Right ventricle myocardium superior (tissue), 1 donor: ENCODE measurements around the gene ELL3. TPM values are rescaled to one million over a fixed set of nuclear protein-coding genes. Genes with fewer than 3 reads are reported as not detected.
"Not testable (repeated sequence)": the region's sequence is repeated elsewhere in the genome, so short reads cannot be mapped to it uniquely, and the experiment has no call there.

Experiments
- ATAC-seq: fragments of 200-7000 bp; cut with Tn5 transposase; one replicate; pipeline ENCODE4 v1.9.1; 2020; ENCODE audit warnings: mild to moderate bottlenecking; ENCODE audit not compliant: poor library complexity
- DNase-seq: peaks from one replicate; pipeline ENCODE4 v3.0.0-alpha.2; 2020
- intact Hi-C: fragments of 100-400 bp; cut with DNase I; formaldehyde crosslinking; loops from one replicate; pipeline ENCODE4 v1.11.2; 2022
- microRNA-seq: library from miRNA; unstranded; fragments of <30 nt; microRNA quantifications from one replicate; pipeline ENCODE4 v1.2.0, GENCODE V29; 2020
- total RNA-seq: library from RNA; stranded (reverse); fragmentation: NEBNext Ultra II Directional; extraction: Animal tissue kit (Norgen Biotek cat#: 25700); gene quantifications from one replicate; pipeline ENCODE4 v1.2.1, GENCODE V29; 2021
- donor health status: DM: no; HTN: yes; CAD: no; lungs with severe emphysema.

The ELL3 gene
- total RNA-seq, 1 donor from 2014 or later, result 1.4 TPM

GRCh38 chr15:43746903-43747309, 29.9 kb downstream of the ELL3 start:
- intact Hi-C loops, DNase-seq: not testable (repeated sequence)
- peak; percentile 25 for ATAC-seq

GRCh38 chr15:43746245-43746902, 30.4 kb downstream of the ELL3 start, which contains the start of gene PDIA3:
TSS of gene PDIA3 (plus strand) at chr15:43746438. CDS start at chr15:43746540, 102 bp downstream.
- DNase-seq (peak; percentile 96), ATAC-seq (peak; percentile 99)
- intact Hi-C loops, result not testable (repeated sequence)

- intact Hi-C loops, result no loop called here
- DNase-seq (no peak), ATAC-seq (no peak)
Measured at GRCh38 chr15:43735416-43735815, 41.4 kb downstream of the ELL3 start.

- ATAC-seq, DNase-seq, intact Hi-C loops: not testable (repeated sequence)
Measured at GRCh38 chr15:43728053-43728725, 48.6 kb downstream of the ELL3 start.

- intact Hi-C loops, ATAC-seq: not testable (repeated sequence)
Measured at GRCh38 chr15:43726306-43726705, 50.5 kb downstream of the ELL3 start.

GRCh38 chr15:43723151-43723550, 53.6 kb downstream of the ELL3 start:
- DNase-seq (no peak), ATAC-seq (no peak)
- intact Hi-C loops, result no loop called here

More at GRCh38 chr15:43726306-43726705, 50.5 kb downstream of the ELL3 start:
- not testable (repeated sequence) for DNase-seq

Small RNA genes within 50 kb of the gene (microRNA-seq; reads per million reads assigned to microRNA genes)
- gene MIR1282, result not detected

Other genes with a start within 250 kb of the ELL3 start
- gene PPIP5K1, start 186.8 kb downstream of the ELL3 start, total RNA-seq, result 13.1 TPM
- gene CKMT1B, start 182.9 kb downstream of the ELL3 start, total RNA-seq, result 0.75 TPM
- not detected for gene STRC, start 158.2 kb downstream of the ELL3 start, total RNA-seq
- 1.1 TPM for gene CATSPER2, start 128.1 kb downstream of the ELL3 start, total RNA-seq
- gene CKMT1A, start 83.1 kb downstream of the ELL3 start, total RNA-seq, result not detected
- 131 TPM for gene PDIA3, start 30.5 kb downstream of the ELL3 start, total RNA-seq
- 1,060 TPM for gene SERF2, start 15.4 kb upstream of the ELL3 start, total RNA-seq
- 0.19 TPM for gene SERINC4, start 23.3 kb upstream of the ELL3 start, total RNA-seq
- 9.4 TPM for gene HYPK, start 23.6 kb upstream of the ELL3 start, total RNA-seq
- gene MFAP1, start 47.7 kb upstream of the ELL3 start, total RNA-seq, result 16.9 TPM
- 1.6 TPM for gene WDR76, start 50.0 kb upstream of the ELL3 start, total RNA-seq